ENCODE data around the gene UNKL.
"Not testable (repeated sequence)": the region's sequence is repeated elsewhere in the genome, so short reads cannot be mapped to it uniquely, and the experiment has no call there.

Gene UNKL

DNA sequence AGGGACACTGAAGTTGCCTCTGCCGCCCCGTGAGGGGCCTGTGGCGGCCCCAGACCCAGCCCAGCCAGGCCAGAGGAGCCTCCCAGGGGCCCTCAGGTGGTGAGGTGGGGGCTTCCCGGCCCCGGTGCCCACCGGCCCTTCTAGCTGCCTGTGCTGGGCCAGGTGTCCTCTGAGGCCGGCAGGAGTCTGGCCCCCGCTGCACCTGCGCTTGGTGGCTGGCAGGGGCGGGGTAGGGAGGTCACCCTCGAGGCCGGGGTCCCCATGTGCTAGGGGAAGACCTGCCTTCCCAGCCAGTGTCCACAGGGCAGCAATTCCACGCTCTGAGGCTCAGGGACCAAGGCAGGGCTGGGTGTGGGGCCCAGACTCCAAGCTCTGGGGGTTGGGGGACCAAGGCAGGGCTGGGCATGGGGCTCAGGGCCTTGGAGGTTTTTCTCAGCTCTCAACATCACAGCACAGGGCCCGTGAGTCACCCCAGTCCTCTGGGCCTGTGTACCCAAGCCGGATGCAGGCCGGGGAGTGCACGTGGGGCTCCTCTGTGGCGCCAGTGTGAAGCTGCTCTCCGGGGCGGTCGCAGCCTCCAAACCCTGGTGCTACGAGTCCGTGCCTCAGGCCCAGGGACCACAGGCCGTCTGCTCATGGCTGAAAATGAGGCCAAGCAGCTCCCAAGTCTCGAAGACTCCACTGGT is 31.2 kb upstream of the UNKL start:
- DNase-seq (ENCODE audit: low read depth), result no peak

DNA sequence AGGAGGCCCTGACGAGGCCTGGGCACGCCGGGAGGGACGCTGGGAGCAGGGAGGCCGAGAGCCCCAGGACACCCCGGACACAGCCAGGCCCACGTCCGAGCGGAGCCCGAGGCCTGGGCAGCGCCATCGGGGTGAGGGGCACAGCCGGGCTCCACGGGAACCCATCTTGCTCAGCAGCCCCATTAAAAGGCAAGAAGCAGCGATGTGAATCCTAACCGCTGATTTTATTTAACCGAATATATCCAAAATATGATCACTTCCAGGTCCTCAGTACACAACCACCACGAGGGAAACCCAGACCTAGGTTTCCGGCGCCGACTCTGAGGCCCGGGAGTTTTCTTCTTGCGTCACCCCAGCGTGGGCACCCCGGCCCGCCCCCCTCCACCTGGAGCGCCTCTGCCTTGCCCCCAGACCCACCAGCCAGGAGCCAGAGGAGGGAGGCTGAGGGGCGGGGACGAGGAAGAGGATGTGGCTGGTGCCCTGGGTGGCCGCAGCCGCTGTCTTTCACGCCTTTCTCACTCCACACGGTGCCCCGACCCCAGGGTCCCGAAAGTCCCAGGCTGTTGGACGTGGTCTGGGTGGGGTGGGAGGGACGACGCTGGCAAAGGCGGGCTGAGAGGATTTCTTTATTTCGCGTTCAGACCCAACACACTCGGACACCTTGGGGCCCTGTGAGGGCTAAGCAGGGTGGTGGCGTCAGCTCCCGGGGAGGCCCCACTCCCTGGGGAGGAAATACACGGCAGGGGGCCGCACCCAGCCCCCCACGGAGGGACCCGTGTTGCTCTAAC is 30.4 kb upstream of the UNKL start:
- DNase-seq (ENCODE audit: low read depth), result no peak

DNA sequence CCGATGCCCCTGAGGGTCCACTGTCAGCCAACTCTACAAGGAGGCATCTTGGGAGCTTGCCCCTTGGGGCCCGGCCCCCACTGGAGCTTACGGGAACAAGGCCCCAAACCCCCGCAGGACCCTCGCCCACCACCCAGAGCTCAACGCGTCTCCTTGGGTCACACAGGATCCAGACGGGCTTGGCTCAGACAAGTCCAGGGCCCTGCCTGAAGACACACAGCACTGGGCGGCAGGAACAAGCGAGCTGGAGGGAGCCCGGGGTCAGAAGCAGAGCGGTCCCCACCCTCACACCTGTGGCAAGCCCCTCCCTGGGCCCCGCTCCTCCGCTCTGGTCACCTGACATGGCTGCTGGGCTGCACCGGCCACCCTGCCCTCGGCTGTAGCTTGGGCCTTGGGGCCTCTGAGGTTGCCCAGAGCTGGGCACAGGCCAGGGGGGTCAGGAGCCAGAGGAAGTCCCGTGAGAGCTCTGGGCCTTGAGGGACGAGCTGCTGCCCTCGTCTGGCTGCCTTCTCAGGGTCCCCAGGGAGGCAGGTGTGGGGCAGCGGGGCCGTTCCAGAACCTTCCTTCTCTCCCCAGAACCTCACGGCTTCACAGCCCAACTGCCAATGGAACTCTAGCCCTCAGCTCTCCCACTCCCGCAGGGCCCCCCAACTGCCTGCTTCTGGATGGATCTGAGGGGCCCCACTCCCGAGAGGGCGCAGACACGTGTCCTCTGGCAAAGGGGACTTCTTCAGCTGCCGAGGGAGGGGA is 29.7 kb upstream of the UNKL start, which contains the start of gene CCDC154:
CCDC154 (minus strand) TSS at position 577 of the 750 bp plus-strand sequence; CDS start at position 343, 234 bp downstream.
- DNase-seq (ENCODE audit: low read depth), result no peak

DNA sequence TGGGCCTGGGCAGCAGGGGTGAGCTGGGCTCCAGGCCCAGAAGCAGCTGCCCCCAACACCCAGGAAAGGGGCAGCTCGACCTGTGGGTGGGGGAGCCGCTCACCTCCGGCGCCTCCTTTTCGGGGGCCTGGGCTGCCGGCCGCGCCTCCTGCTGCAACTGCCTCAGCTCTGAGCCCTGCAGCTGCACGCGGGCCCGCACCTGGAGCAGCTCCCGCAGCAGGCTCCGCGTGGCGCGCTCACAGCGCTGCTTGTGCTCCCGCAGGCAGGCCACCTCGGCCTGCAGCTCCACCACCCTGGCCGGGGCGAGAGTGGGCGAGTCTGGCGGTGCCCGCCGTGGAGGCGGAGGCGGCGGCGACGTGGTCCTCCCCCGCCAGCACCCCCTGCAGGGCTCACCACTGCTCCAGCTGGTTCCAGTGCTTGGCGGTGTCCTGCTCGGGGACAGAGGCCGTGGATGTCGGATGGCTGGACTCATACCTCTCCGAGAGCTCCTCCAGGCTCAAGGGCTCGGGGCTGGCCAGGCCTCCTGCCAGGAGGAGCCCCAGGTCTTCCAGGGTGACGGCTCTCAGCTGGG is 29.0 kb upstream of the UNKL start:
- no peak for DNase-seq (ENCODE audit: low read depth)

DNA sequence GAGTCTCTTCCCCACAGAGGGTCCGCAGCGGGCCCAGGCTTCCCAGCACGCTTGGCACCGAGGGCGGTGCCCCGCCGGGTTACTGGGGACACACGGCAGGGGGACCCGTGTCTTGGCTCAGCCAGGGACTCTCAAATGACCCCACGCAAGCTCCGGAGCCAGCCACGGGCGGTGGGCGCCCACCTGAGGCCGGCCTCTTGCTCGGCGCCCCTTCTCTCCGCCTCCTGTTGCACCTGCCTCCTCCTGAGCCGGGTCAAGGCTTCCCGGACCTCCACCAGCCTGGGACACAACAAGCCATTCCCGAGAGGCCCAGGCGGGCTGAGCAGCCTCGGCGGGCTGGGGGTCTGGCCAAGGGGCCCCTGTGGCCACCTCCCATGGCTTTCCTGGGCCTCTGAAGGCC is 28.2 kb upstream of the UNKL start:
- DNase-seq (ENCODE audit: low read depth), result no peak

DNA sequence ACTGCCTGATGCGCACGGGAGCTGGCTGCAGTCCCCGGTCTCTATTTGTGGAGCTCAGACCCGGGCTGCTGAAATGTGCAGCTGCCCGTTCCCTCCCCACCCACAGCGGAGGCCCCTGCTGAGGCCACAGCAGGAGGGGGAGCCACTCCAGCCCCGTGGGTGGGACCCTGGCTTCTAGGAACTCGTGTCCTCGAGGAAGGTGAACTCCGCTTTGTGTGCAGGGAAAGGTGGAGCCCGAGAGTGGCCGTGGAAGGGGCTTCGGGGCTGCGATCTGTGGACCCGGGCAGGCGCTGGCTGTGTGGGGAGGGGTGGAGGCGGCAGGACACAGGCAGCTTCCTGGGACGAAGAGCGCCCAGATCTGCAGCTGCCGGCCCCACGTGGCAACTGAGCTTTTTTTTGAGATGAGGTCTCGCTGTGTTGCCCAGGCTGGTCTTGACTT is 26.9 kb upstream of the UNKL start:
- DNase-seq (ENCODE audit: low read depth), result no peak

DNA sequence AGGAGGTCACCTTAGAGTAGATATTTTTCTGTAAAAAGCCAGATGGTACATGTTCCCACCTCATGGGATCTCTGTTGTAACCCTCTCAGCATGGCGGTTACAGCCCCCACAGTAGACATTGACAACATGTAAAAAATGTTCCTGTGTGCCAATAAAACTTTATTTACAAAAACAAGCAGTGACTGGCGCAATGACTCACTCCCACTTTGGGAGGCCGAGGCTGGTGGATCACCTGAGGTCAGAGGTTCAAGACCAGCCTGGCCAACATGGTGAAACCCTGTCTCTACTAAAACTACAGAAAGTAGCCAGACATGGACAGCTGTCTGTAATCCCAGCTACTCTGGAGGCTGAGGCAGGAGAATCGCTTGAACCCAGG is 25.2 kb upstream of the UNKL start:
- DNase-seq (ENCODE audit: low read depth), result not testable (repeated sequence)

DNA sequence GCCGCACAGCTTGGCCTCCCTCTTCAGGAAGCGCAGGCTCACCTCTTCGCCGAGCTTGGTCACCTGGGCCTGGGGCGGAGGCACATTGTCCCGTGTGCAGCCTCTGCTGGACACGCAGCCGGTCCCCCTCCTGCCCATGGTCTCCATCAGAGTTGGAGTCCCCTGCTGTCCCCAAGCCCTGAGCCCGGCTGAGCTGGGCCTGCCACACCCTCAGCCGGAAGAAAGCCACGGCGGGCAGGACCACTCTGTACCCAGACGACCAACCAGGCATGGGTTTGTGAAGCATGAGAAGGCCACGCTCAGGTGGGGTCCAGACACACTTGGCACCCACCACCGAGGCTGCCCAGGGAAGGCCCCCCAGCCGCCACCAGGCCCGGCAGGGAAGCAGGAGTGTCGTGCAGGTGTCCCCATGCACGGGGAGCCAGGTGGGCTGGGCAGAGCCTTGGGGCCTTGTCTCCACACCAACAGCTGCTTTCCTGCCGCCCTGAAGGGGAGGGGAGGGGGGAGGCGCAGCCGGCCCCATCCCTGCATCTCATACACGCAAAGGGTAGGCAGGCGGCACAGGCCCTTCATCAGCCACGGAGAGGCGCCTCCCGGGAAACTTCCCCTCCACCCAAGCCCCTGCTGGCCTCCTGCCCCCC is 24.7 kb upstream of the UNKL start:
- no peak for DNase-seq (ENCODE audit: low read depth)

DNA sequence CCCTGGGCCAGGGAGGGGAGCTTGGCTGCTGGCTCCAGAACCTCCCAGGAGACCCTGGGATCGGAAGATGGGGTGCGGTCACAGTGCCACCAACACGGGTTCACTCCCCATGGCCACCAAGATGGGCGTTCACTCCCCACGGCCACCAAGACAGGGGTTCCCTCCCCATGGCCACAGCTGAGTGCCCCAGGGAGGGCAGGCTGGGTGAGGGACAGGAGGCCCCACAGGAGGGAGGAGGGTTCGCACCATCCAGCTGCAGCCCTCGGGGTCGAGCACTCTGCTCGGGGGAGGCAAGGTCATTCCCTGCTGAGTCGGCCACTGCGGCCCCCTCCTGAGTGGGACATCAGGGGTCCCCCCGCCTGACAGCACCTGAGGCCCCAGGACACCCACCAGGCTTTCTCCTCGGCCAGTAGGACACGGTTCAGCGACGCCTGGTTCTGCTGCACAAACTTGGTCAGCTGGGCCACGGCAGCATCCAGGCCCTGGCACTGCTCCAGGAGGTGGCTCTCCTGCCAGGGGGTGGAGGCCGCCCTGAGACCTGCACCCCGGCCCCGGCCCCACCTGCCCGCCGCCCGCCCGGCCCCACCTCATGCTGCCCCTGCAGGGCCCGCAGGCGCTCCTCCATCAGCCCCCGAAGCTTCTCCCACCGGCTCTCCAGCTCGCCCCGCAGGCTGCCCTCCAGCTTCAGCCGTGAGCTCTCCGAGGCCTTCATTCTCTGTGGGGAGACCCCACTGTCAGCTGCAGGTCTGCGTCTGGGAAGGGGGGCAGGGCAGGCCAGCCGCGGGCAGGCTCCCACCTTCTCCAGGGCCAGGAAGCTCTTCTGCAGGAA is 23.9 kb upstream of the UNKL start:
- no peak for DNase-seq (ENCODE audit: low read depth)

DNA sequence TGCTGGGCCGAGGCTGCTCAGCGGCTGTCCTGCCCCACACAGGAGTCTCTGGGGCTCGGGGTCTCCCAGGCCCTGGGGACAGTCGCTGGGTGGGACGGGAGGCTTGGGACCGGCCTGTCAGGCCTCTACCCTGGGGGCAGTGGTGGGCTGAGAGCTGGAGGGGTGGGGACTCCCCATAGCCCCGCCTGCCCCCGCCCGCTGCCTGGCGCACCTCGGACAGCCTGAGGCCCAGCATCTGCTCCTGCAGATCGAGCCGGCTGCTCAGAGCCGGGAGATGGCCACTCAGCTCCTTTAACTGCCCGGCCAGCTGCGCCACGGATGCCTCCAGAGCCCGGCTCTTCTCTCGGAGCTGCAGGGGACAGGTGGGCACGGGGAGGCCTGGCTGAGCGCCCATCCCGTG is 23.1 kb upstream of the UNKL start:
- no peak for DNase-seq (ENCODE audit: low read depth)

DNA sequence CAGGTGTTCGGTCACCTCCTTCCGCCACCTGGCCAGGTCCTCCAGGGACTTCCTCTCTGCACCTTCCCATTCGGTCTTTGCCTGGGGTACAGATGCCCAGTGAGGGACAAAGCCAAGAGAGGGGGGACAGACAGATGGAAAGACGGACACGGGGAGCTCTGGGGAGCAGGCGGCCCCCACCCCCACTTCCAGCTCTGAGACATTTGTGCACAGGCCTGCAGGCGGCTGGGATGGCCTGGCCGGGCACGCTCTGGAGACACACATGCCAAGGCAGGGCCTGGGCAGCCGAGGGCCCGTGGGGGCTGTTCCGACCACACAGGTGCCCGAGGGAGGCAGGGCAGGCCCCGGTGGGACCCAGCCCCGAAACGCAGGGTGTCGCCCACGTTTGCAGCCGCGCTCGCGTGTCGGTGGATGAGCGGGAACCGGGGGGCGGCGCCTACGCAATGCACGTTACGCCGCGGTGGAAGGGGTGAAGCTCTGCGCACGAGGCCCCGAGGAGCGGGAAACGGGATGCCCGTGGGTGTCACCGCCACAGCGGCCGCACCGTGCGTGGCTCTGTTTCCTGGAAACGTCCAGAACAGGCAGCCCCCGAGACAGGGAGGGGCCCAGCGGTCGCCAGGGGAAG is 22.3 kb upstream of the UNKL start:
- DNase-seq (ENCODE audit: low read depth), result no peak

DNA sequence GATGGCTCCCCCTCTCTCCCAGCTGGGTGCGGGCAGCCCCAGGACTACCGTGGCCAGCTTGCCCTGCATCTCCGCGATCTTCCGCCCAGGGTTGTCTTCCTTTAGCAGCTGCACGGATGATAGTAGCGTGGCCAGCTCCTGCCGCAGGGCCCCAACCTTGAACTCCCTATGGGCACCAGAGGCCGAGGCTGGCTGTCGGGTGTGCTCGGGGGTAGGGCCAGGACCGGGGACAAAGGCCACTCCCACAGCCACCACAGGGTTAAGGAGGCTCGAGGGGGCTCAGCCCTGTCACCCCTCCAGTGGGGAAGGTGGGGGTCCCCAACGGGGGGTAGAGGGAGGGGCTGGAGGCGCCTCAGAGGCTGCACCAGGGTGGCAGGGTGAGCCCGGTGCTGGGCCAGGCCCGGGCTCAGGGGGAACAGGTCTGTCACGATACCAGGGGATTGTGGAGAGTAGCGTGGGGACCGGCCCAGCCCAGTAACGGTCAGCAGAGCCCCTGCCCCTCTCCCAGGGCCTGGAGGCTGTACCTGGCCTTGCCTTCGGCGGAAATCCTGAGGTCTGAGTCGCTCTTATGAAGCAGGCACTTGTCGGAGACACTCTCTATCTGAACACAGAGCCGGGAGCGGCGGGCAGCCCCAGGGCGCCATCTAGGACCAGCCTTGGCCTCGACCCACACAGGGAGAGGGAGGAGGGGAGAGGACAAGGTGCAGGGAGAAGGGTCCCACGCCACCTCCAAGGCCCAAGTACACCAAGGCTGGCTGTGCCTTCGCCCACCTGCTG is 21.6 kb upstream of the UNKL start:
- no peak for DNase-seq (ENCODE audit: low read depth)

DNA sequence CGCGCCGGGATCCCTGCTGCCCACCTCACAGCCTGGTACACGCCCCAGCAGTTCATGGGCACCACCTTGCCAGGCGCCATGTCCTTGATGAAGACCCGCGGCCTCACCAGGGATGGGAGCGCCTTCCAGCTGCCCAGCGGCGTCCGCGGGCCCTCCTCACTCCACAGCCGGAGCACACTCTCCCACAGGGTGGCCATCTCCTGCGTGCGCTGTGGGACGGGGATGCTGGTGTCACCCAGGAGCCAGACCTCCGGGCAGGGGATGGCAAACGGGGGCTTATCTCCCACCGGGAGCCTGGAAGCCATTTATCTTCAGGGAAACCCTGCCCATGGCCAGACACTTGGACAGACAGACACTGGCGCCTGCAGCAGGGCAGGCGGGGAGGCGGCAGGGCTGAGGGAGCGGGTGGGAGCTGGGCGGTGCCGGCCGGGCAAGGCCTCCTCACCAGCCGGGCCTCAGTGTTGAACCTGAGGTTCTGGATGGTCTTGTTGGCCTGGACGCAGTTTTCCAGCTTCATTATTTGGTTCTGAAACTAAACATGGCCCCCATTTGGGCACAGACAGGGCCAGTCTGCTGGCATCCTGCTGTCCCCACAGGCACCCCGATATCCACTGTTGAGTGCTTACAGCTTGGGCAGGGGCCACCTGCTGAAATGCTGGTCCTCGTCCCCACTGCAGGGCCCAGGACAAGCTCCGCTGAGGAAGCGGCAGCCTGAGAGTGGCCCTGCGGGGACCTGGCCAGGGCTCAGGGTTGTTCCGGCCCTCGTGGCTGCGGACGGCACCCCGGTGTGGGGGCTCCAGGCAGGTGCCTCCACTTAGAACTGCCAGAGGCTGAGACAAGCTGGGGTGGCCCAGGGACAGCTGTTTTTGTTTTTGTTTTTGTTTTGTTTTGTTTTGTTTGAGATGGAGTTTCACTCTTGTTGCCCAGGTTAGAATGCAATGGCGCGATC is 20.4 kb upstream of the UNKL start:
- DNase-seq (ENCODE audit: low read depth), result no peak

DNA sequence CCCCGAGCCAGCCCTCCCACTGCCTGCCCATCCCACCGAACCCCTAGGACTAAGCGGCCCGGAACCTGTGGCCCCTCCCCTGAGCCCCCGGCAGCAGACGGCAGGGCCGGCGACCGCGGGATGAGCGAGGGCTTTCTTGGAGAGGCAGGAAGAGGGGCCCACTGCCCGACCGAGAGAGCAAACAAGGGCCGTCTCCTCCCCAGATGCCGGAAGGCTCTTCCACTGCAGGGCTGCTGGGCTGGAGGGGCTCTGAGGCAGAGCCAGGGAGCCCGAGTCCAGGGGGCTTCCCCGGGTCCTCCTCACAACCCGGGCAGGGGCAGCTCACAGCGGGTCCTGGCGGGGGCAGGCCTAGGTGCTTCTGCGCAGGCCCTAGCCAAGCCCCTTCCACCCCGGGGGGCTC is 19.3 kb upstream of the UNKL start:
- no peak for DNase-seq (ENCODE audit: low read depth)

DNA sequence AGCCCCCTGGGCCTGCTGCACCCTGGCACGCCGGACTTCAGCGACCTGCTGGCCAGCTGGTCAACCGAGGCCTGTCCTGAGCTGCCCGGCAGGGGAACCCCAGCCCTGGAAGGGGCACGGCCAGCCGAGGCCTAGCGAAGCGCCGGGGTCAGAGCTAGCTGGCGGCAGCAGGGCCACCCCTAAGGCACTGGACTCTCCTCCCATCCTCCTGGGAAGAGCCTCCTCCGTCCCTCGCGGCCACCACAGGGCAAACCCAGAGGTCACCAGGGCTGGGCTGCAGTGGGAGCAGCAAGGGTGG is 18.7 kb upstream of the UNKL start:
- no peak for DNase-seq (ENCODE audit: low read depth)

DNA sequence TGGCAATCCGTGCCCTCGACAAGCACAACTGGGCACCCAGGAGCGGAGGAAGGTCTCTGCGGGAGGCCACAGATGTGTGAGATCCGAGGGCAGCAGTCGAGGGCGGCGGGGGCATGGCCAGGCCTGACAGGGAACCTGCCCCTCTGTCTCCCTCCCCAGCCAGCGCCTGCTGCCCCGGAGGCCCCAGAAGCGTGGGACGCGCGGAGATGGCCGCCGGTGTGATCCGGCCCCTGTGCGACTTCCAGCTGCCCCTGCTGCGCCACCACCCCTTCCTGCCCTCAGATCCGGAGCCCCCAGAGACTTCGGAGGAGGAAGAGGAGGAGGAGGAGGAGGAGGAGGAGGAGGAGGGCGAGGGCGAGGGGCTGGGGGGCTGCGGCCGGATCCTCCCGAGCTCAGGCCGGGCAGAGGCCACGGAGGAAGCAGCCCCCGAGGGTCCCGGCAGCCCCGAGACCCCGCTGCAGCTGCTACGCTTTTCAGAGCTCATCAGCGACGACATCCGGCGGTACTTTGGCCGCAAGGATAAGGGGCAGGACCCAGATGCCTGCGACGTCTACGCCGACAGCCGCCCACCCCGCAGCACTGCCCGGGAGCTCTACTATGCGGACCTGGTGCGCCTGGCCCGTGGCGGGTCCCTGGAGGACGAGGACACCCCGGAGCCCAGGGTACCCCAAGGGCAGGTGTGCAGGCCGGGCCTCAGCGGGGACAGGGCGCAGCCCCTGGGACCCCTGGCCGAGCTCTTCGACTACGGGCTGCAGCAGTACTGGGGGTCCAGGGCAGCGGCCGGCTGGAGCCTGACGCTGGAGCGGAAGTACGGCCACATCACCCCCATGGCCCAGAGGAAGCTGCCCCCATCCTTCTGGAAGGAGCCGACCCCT is 18.1 kb upstream of the UNKL start:
- DNase-seq (ENCODE audit: low read depth), result no peak

DNA sequence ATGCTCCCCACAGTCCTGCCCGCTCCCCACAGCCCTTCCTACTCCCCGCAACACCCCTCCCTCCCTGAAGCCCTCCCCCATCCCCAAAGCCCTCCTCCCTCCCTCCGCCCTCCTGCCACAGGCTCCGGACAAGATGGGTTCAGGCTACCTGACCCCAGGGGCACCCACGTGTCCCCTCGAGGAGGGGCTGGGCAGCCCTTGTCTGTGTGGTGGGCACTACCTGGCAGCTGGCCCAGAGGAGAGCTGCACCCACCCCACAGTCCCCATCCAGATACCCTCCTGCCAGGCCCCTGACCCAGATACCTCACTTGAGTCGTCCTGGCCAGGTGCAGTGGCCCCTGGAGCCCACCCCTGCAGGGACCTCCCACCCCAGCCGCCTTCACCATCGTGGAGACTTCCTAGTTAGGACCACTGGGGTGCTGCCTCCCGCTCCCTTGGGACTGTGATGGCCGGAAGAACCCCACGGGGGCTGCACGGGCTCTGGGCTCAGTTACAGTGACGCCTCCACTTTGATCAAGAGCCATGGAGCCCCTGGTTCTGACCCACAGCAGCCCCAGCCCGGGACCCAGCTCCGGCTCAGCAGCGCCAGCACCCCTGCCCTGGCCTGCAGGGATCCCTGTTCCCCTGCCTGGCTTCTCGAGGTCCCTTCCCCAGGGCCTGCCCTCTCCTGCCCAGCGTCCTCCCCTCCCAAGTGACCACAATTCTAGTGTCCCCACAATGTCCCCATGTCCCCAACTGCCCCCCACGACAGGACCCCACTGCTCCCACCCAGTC is 17.2 kb upstream of the UNKL start:
- no peak for DNase-seq (ENCODE audit: low read depth)
